ENCODE results near the gene LYZL1.

GRCh38 chr10:29245476-29245875 lies 43.4 kb upstream of the LYZL1 start:
- TF ChIP-seq POLR2AphosphoS5 (IDR thresholded peaks at IDR 0.05; ENCODE audit: borderline replicate concordance, low read depth, low read length) (no peak), EZH2 (IDR thresholded peaks at IDR 0.05) (no peak)

Measured in SK-N-MC (cell line).